H1 (cell line): Measurements from ENCODE around the gene HAT1. TPM values are rescaled to one million over a fixed set of nuclear protein-coding genes. Genes with fewer than 3 reads are reported as not detected.

Experiments
- E2F6 ChIP-seq: IDR thresholded peaks from 2 replicates; pipeline ENCODE4 v1.6.1; 2012; ENCODE audit warnings: inconsistent platforms
- EP300 ChIP-seq, 2 experiments: IDR thresholded peaks; 1 replicate in 1 of 2; 2 replicates in 1 of 2; pipeline ENCODE4 v1.6.1; 2011 to 2012; ENCODE audit warnings: low read depth in 2 of 2, low read length in 2 of 2, mild to moderate bottlenecking in 2 of 2, borderline replicate concordance in 1 of 2, inconsistent platforms in 1 of 2, moderate library complexity in 1 of 2
- HDAC6 ChIP-seq: IDR thresholded peaks from one replicate; pipeline ENCODE4 v1.7.1; 2012; ENCODE audit warnings: low read depth, mild to moderate bottlenecking, inconsistent platforms, low read length, moderate library complexity
- JUN ChIP-seq: IDR thresholded peaks from 2 replicates; pipeline ENCODE4 v1.6.1; 2011; ENCODE audit warnings: low read depth, mild to moderate bottlenecking, improper control_type of control experiment, low read length
- PHF8 ChIP-seq: fragments of 200-600 bp; sonication (generic); conservative IDR thresholded peaks from 2 replicates; pipeline ENCODE4 v1.7.1; 2012; ENCODE audit warnings: low read depth, mild to moderate bottlenecking, inconsistent platforms, low read length, moderate library complexity
- RBBP5 ChIP-seq: IDR thresholded peaks from 2 replicates; pipeline ENCODE4 v1.7.1; 2012; ENCODE audit warnings: low read depth, mild to moderate bottlenecking, inconsistent platforms, low read length, moderate library complexity, borderline replicate concordance
- RXRA ChIP-seq: IDR thresholded peaks from 2 replicates; pipeline ENCODE4 v1.6.1; 2011; ENCODE audit warnings: low read depth, mild to moderate bottlenecking, low read length, moderate library complexity; ENCODE audit not compliant: insufficient read depth
- TEAD4 ChIP-seq: IDR thresholded peaks from 2 replicates; pipeline ENCODE4 v1.6.1; 2012; ENCODE audit warnings: low read depth, low read length, inconsistent platforms, mixed read lengths
- polyA plus RNA-seq, 7 experiments: library from polyadenylated mRNA; depleted of rRNA in 3 of 7; stranded (reverse) in 5 of 7; unstranded in 2 of 7; fragments of >200 nt in 5 of 7; fragments of 200-250 nt in 2 of 7; gene quantifications; 1 replicate in 5 of 7; 2 replicates in 1 of 7; 4 replicates in 1 of 7; pipeline versions ENCODE4 v1.2.1 to v1.2.3, GENCODE V29; 2011 to 2013; ENCODE audit warnings: missing spikeins in 2 of 7, mixed read lengths in 2 of 7
- total RNA-seq: library from RNA; stranded (reverse); fragmentation: NEBNext Ultra II Directional; extraction: Animal tissue kit (Norgen Biotek cat#: 25700); gene quantifications from 2 replicates; pipeline ENCODE4 v1.2.1, GENCODE V29; 2021
- TF ChIP-seq, protein P1 (sequence below): fragments of 300-600 bp; sonication (generic); IDR thresholded peaks from 2 replicates; pipeline ENCODE4 v1.7.1; 2012; ENCODE audit warnings: low read length, moderate library complexity, mild to moderate bottlenecking, inconsistent platforms; ENCODE audit not compliant: insufficient replicate concordance

The HAT1 gene
- total and polyA plus RNA-seq, 2 of the 8 experiments (the other 6 are each of a cell fraction or from before 2014, with no cell fraction given): 44.6 to 74.2 TPM

- TF ChIP-seq, protein P1, sequence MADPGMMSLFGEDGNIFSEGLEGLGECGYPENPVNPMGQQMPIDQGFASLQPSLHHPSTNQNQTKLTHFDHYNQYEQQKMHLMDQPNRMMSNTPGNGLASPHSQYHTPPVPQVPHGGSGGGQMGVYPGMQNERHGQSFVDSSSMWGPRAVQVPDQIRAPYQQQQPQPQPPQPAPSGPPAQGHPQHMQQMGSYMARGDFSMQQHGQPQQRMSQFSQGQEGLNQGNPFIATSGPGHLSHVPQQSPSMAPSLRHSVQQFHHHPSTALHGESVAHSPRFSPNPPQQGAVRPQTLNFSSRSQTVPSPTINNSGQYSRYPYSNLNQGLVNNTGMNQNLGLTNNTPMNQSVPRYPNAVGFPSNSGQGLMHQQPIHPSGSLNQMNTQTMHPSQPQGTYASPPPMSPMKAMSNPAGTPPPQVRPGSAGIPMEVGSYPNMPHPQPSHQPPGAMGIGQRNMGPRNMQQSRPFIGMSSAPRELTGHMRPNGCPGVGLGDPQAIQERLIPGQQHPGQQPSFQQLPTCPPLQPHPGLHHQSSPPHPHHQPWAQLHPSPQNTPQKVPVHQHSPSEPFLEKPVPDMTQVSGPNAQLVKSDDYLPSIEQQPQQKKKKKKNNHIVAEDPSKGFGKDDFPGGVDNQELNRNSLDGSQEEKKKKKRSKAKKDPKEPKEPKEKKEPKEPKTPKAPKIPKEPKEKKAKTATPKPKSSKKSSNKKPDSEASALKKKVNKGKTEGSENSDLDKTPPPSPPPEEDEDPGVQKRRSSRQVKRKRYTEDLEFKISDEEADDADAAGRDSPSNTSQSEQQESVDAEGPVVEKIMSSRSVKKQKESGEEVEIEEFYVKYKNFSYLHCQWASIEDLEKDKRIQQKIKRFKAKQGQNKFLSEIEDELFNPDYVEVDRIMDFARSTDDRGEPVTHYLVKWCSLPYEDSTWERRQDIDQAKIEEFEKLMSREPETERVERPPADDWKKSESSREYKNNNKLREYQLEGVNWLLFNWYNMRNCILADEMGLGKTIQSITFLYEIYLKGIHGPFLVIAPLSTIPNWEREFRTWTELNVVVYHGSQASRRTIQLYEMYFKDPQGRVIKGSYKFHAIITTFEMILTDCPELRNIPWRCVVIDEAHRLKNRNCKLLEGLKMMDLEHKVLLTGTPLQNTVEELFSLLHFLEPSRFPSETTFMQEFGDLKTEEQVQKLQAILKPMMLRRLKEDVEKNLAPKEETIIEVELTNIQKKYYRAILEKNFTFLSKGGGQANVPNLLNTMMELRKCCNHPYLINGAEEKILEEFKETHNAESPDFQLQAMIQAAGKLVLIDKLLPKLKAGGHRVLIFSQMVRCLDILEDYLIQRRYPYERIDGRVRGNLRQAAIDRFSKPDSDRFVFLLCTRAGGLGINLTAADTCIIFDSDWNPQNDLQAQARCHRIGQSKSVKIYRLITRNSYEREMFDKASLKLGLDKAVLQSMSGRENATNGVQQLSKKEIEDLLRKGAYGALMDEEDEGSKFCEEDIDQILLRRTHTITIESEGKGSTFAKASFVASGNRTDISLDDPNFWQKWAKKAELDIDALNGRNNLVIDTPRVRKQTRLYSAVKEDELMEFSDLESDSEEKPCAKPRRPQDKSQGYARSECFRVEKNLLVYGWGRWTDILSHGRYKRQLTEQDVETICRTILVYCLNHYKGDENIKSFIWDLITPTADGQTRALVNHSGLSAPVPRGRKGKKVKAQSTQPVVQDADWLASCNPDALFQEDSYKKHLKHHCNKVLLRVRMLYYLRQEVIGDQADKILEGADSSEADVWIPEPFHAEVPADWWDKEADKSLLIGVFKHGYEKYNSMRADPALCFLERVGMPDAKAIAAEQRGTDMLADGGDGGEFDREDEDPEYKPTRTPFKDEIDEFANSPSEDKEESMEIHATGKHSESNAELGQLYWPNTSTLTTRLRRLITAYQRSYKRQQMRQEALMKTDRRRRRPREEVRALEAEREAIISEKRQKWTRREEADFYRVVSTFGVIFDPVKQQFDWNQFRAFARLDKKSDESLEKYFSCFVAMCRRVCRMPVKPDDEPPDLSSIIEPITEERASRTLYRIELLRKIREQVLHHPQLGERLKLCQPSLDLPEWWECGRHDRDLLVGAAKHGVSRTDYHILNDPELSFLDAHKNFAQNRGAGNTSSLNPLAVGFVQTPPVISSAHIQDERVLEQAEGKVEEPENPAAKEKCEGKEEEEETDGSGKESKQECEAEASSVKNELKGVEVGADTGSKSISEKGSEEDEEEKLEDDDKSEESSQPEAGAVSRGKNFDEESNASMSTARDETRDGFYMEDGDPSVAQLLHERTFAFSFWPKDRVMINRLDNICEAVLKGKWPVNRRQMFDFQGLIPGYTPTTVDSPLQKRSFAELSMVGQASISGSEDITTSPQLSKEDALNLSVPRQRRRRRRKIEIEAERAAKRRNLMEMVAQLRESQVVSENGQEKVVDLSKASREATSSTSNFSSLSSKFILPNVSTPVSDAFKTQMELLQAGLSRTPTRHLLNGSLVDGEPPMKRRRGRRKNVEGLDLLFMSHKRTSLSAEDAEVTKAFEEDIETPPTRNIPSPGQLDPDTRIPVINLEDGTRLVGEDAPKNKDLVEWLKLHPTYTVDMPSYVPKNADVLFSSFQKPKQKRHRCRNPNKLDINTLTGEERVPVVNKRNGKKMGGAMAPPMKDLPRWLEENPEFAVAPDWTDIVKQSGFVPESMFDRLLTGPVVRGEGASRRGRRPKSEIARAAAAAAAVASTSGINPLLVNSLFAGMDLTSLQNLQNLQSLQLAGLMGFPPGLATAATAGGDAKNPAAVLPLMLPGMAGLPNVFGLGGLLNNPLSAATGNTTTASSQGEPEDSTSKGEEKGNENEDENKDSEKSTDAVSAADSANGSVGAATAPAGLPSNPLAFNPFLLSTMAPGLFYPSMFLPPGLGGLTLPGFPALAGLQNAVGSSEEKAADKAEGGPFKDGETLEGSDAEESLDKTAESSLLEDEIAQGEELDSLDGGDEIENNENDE: no peak
- TF ChIP-seq E2F6: no peak
- no peak for TF ChIP-seq TEAD4
- no peak for TF ChIP-seq RXRA
- TF ChIP-seq PHF8: no peak
- TF ChIP-seq EP300 (IDR thresholded peaks at IDR 0.05; ENCODE audit: borderline replicate concordance in 1 of 2, low read depth in 2 of 2, low read length in 2 of 2): no peak
- no peak for TF ChIP-seq JUN
- TF ChIP-seq RBBP5: no peak
- no peak for TF ChIP-seq HDAC6
Measured at GRCh38 chr2:172011812-172012575, 89.7 kb downstream of the HAT1 start (continued).
